Skin of body (tissue), 2 donors: ENCODE data around the gene TOP3B. TPM values are rescaled to one million over a fixed set of nuclear protein-coding genes. Genes with fewer than 3 reads are reported as not detected.
A peak's percentile ranks its signal among the peaks of the same experiment; 100 is the strongest.

Experiments used
- DNase-seq: peaks from one replicate; lab custom pipeline; 2025; lab: John Stamatoyannopoulos, UW
- total RNA-seq: library from RNA; depleted of rRNA; stranded (reverse); fragments of >200 nt; gene quantifications from one replicate; pipeline ENCODE4 v1.2.3, GENCODE V29; 2014

The TOP3B gene
- 19.7 TPM for total RNA-seq

GRCh38 chr22:21982338-21982965 lies at the start of gene TOP3B:
Gene TOP3B (minus strand): TSS chr22:21982787. CDS start chr22:21975709, 7,078 bp downstream.
- DNase-seq = peak; percentile 63

- no peak for DNase-seq
Observed at GRCh38 chr22:22031183-22031945, 48.8 kb upstream of the TOP3B start.

GRCh38 chr22:22030493-22031182 lies 48.1 kb upstream of the TOP3B start:
- no peak for DNase-seq

GRCh38 chr22:22027955-22028354 lies 45.4 kb upstream of the TOP3B start:
- no peak for DNase-seq

- no peak for DNase-seq
Observed at GRCh38 chr22:22026157-22026831, 43.7 kb upstream of the TOP3B start.

- no peak for DNase-seq
Observed at GRCh38 chr22:22025320-22026156, 43.0 kb upstream of the TOP3B start.

- no peak for DNase-seq
Observed at GRCh38 chr22:22024440-22024839, 41.9 kb upstream of the TOP3B start.

- DNase-seq = no peak
Observed at GRCh38 chr22:22023581-22024137, 41.1 kb upstream of the TOP3B start.

- no peak for DNase-seq
Observed at GRCh38 chr22:22022947-22023534, 40.5 kb upstream of the TOP3B start.

- DNase-seq = no peak
Observed at GRCh38 chr22:22022255-22022840, 39.8 kb upstream of the TOP3B start.

- DNase-seq = no peak
Observed at GRCh38 chr22:22021162-22021750, 38.7 kb upstream of the TOP3B start.

- no peak for DNase-seq
Observed at GRCh38 chr22:22020425-22020852, 37.9 kb upstream of the TOP3B start.

GRCh38 chr22:22019659-22020424 lies 37.3 kb upstream of the TOP3B start:
- DNase-seq = no peak

GRCh38 chr22:22018825-22019658 lies 36.5 kb upstream of the TOP3B start:
- no peak for DNase-seq

GRCh38 chr22:22015631-22016030 lies 33.0 kb upstream of the TOP3B start:
- DNase-seq = no peak

- no peak for DNase-seq
Observed at GRCh38 chr22:22014285-22014659, 31.7 kb upstream of the TOP3B start.

- DNase-seq = no peak
Observed at GRCh38 chr22:22013559-22014284, 31.1 kb upstream of the TOP3B start.
